Suprapubic skin (tissue), 4 donors: ENCODE results near the gene MAD1L1. TPM values are rescaled to one million over a fixed set of nuclear protein-coding genes. Genes with fewer than 3 reads are reported as not detected.
A peak's percentile ranks its signal among the peaks of the same experiment; 100 is the strongest.

ENCODE experiments used
- DNase-seq, 2 donors: peaks; one replicate each; pipeline ENCODE4 v3.0.0-alpha.2; 2019; ENCODE audit warnings: low spot score in 2 of 2
- H3K27ac ChIP-seq: fragments of 200-600 bp; sonication (generic); one replicate; pipeline ENCODE4 v1.5.1; 2019
- H3K27me3 ChIP-seq: fragments of 200-600 bp; sonication (generic); one replicate; pipeline ENCODE4 v1.5.1; 2019
- H3K36me3 ChIP-seq: fragments of 200-600 bp; sonication (generic); one replicate; pipeline ENCODE4 v1.5.1; 2019
- H3K4me1 ChIP-seq: fragments of 200-600 bp; sonication (generic); one replicate; pipeline ENCODE4 v1.5.1; 2019
- H3K4me3 ChIP-seq: fragments of 200-600 bp; sonication (generic); one replicate; pipeline ENCODE4 v1.5.1; 2019; ENCODE audit warnings: mild to moderate bottlenecking
- H3K9me3 ChIP-seq: fragments of 200-600 bp; sonication (generic); one replicate; pipeline ENCODE4 v1.5.1; 2019
- EP300 ChIP-seq: sonication (generic); formaldehyde crosslinking; IDR thresholded peaks from one replicate; pipeline ENCODE4 v1.6.1; 2017; ENCODE audit warnings: antibody characterized with exemption
- POLR2A ChIP-seq, 2 donors: fragments of 450-650 bp; IDR thresholded peaks; one replicate each; pipeline ENCODE4 v1.6.1; 2017; ENCODE audit warnings: antibody characterized with exemption in 2 of 2, mild to moderate bottlenecking in 2 of 2, moderate library complexity in 2 of 2
- POLR2AphosphoS5 ChIP-seq, 3 donors: sonication (generic); formaldehyde crosslinking; IDR thresholded peaks; one replicate each; pipeline ENCODE4 v1.6.1; 2017; ENCODE audit warnings: antibody characterized with exemption in 3 of 3
- WGBS: methylation state at CpG from one replicate; pipeline ENCODE4 v1.1.5; 2018; 5-methylcytosine and 5-hydroxymethylcytosine counted together
- total RNA-seq, 4 donors: library from RNA; depleted of rRNA; stranded (reverse); fragments of >200 nt; gene quantifications; one replicate each; pipeline ENCODE4 v1.1.0, GENCODE V29; 2016
- TF ChIP-seq, protein P1 (sequence below), 2 donors: fragments of 200-600 bp in 1 of 2; fragments of 450-650 bp in 1 of 2; sonication (generic) in 1 of 2; IDR thresholded peaks; one replicate each; pipeline ENCODE4 v1.5.1; 2016 to 2019; ENCODE audit warnings: antibody characterized with exemption in 2 of 2, mild to moderate bottlenecking in 1 of 2, moderate library complexity in 1 of 2

Gene MAD1L1
- total RNA-seq, 4 donors from 2014 or later, result 53.2 to 69.8 (median 62.2) TPM

DNA sequence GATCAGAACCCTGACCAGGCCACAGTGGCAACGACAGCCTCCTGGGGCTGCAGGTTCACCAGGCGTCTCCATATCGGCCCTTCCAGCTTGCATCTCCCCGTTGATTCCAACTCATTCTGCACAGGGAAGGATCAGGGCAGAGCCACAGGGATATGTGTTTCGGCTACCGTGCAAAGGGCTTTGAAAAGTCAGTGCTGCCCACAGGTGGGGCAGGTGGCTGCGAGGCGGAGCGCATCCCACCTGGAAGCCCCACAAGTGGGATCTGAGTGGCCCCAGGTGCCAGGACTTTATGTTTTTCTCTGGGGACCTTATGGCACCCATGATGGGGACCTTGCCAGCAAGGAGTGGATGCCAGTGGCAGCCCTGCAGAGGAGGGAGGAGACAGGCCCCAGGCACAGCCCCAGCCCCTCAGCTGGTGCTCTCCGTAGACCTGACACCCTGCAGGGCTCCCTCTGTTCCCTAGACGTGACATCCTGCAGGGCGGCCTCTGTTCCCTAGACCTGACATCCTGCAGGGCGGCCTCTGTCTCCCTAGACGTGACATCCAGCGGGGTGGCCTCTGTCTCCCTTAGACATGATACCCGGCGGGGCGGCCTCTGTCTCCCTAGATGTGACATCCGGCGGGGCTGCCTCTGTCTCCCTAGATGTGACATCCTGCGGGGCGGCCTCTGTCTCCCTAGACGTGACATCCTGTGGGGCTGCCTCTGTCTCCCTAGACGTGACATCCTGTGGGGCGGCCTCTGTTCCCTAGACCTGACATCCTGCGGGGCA is 373.3 kb downstream of the MAD1L1 start:
- Histone ChIP-seq H3K4me3 (no peak overlapping the region), H3K27ac (no peak overlapping the region), H3K9me3 (no peaks in the 10 kb centered on the region), H3K4me1 (peaks cover 4% of the 10 kb centered on the region), H3K36me3 (no peaks in the 10 kb centered on the region), H3K27me3 (no peaks in the 10 kb centered on the region)
- WGBS, result 100% methylated on average over 3 of the region's 26 CpGs
- DNase-seq, result no peak
- TF ChIP-seq, protein P1, sequence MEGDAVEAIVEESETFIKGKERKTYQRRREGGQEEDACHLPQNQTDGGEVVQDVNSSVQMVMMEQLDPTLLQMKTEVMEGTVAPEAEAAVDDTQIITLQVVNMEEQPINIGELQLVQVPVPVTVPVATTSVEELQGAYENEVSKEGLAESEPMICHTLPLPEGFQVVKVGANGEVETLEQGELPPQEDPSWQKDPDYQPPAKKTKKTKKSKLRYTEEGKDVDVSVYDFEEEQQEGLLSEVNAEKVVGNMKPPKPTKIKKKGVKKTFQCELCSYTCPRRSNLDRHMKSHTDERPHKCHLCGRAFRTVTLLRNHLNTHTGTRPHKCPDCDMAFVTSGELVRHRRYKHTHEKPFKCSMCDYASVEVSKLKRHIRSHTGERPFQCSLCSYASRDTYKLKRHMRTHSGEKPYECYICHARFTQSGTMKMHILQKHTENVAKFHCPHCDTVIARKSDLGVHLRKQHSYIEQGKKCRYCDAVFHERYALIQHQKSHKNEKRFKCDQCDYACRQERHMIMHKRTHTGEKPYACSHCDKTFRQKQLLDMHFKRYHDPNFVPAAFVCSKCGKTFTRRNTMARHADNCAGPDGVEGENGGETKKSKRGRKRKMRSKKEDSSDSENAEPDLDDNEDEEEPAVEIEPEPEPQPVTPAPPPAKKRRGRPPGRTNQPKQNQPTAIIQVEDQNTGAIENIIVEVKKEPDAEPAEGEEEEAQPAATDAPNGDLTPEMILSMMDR (IDR thresholded peaks at IDR 0.05), result no peak
- TF ChIP-seq POLR2AphosphoS5 (IDR thresholded peaks at IDR 0.05) (no peak), EP300 (no peak), POLR2A (IDR thresholded peaks at IDR 0.05) (no peak)

- Histone ChIP-seq H3K4me1 (peaks cover 4% of the 10 kb centered on the region), H3K9me3 (no peaks in the 10 kb centered on the region), H3K36me3 (no peaks in the 10 kb centered on the region), H3K4me3 (no peak overlapping the region), H3K27ac (no peak overlapping the region), H3K27me3 (no peaks in the 10 kb centered on the region)
- DNase-seq, result peak in 1 of 2 donors; percentile 54
- TF ChIP-seq, protein P1 (IDR thresholded peaks at IDR 0.05), result no peak
- TF ChIP-seq EP300, result no peak
- no peak for TF ChIP-seq POLR2A (IDR thresholded peaks at IDR 0.05)
- no peak for TF ChIP-seq POLR2AphosphoS5 (IDR thresholded peaks at IDR 0.05)
- 97% methylated on average over 11 of the region's 29 CpGs for WGBS
These were observed 374.1 kb downstream of the MAD1L1 start for GRCh38 chr7:1858435-1859265.

- H3K27me3 ChIP-seq, result no peaks in the 10 kb centered on the region
- TF ChIP-seq, protein P1 (IDR thresholded peaks at IDR 0.05), result no peak
- no peak for TF ChIP-seq POLR2A (IDR thresholded peaks at IDR 0.05)
- TF ChIP-seq POLR2AphosphoS5 (IDR thresholded peaks at IDR 0.05), result no peak
- no peak for TF ChIP-seq EP300
- H3K4me1 ChIP-seq, result peaks cover 4% of the 10 kb centered on the region
- H3K27ac ChIP-seq, result no peak overlapping the region
- H3K36me3 ChIP-seq, result no peaks in the 10 kb centered on the region
- WGBS, result 81% methylated on average over 22 of the region's 27 CpGs
- H3K9me3 ChIP-seq, result no peaks in the 10 kb centered on the region
- peak; percentile 49 to 74 for DNase-seq
- H3K4me3 ChIP-seq, result no peak overlapping the region
These were observed 375.0 kb downstream of the MAD1L1 start for GRCh38 chr7:1857487-1858421.

DNA sequence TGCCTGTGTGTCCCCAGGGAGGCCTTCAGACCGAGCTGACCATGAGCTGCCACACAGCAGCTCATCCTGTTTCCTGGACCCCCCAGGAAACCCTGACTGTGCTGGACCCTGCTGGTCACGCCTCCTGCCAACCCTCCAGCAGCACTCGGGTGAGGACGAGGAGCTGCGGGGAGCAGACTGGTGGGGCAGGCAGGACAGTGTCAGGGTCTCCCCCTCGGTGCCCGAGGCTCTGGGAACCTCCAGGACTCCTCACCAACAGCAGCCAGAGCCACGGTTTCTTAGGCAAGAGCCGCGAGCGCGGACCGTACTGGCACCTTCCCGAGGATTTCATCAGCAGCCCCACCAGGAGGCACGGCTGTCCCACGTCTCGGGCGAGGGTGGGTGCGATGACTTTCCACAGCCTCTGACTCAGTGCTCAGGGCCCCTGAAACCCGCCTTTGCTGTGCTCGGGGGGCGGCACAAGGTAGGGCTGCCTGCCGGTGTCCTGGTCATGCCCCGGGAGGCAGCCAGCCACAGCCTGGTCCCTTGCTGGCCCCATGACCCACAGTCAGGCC is 375.8 kb downstream of the MAD1L1 start:
- WGBS, result 96% methylated on average over 17 of the region's 24 CpGs
- no peaks in the 10 kb centered on the region for H3K36me3 ChIP-seq
- peaks cover 4% of the 10 kb centered on the region for H3K4me1 ChIP-seq
- H3K27me3 ChIP-seq, result no peaks in the 10 kb centered on the region
- DNase-seq, result peak; percentile 52 to 75
- TF ChIP-seq, protein P1 (IDR thresholded peaks at IDR 0.05), result no peak
- TF ChIP-seq POLR2A (IDR thresholded peaks at IDR 0.05) (no peak), EP300 (no peak), POLR2AphosphoS5 (IDR thresholded peaks at IDR 0.05) (no peak)
- no peak overlapping the region for H3K27ac ChIP-seq
- no peak overlapping the region for H3K4me3 ChIP-seq
- H3K9me3 ChIP-seq, result no peaks in the 10 kb centered on the region
